ENCODE measurements around the gene MAGEA9B. TPM values are rescaled to one million over a fixed set of nuclear protein-coding genes. Genes with fewer than 3 reads are reported as not detected.
"Not testable (repeated sequence)": the region's sequence is repeated elsewhere in the genome, so short reads cannot be mapped to it uniquely, and the experiment has no call there.

MAGEA9B gene
- polyA plus RNA-seq, 1 donor from 2014 or later = not detected

DNA sequence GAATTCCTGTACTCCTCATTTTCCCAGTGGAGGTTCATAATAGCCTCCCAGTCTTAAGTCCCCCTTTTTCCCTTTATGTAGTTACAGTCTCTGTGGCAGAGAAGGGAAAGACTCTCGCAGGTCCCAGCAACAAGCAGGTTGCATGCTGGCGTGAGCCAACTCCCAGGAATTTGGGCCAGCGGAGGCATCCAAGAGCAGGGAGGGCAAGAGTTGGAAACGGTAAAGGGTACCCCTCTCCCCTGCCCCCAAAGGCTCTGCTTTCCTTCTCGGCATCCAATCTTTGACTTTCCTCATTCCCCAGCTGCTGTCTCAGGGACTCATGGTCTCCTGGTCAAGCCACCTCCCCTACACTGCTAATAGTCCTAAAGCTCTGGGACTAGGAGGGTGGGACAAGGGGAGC is 23.3 kb upstream of the MAGEA9B start:
- Histone ChIP-seq H3K36me3 (ENCODE audit: insufficient read depth, low read length) (no peaks in the 10 kb centered on the region), H3K9me3 (ENCODE audit: low read length) (no peaks in the 10 kb centered on the region), H3K9ac (ENCODE audit: low read length) (no peak overlapping the region)

DNA sequence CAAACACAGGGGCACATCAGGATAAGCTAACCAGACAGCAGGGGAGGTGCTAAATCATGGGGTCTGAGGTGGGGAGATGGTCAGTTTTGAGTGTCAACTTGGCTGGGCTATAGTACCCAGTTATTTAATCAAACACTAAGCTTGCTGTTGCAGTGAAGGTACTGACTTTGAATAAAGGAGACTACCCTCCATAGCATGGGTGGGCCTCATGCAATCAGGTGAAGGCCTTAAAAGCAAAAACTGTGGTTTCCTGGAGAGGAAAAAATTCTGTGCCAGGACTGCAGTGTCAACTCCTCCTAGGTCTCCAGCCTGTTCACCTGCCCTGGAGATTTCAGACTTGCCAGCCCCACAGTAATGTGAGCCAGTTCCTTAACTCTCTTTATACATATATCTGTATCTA is 20.4 kb upstream of the MAGEA9B start:
- Histone ChIP-seq H4K20me1 (ENCODE audit: insufficient read depth) (no peaks in the 10 kb centered on the region), H3K79me2 (replicated peaks; ENCODE audit: insufficient read depth, low read length) (no peaks in the 10 kb centered on the region), H3K36me3 (ENCODE audit: insufficient read depth, low read length) (no peaks in the 10 kb centered on the region), H3K9me2 (ENCODE audit: insufficient read depth, low read length) (no peaks in the 10 kb centered on the region), H2AFZ (ENCODE audit: low read depth, low read length) (no peak overlapping the region), H3K27ac (ENCODE audit: low read length) (no peak overlapping the region), H3F3A (ENCODE audit: insufficient read depth, low read length, poor library complexity, severe bottlenecking) (no peaks in the 10 kb centered on the region), H3K27me3 (ENCODE audit: insufficient read depth, low read depth, low read length) (no peaks in the 10 kb centered on the region), H3K9me3 (ENCODE audit: low read length) (no peaks in the 10 kb centered on the region), H3K4me3 (ENCODE audit: low read length) (no peak overlapping the region), H3K9ac (ENCODE audit: low read length) (no peak overlapping the region), H3K4me2 (ENCODE audit: low read length) (no peak overlapping the region)
- TF ChIP-seq EZH2 (IDR thresholded peaks at IDR 0.05; ENCODE audit: borderline replicate concordance, insufficient read depth, low read length, poor library complexity, severe bottlenecking) = no peak
- TF ChIP-seq, protein P1, sequence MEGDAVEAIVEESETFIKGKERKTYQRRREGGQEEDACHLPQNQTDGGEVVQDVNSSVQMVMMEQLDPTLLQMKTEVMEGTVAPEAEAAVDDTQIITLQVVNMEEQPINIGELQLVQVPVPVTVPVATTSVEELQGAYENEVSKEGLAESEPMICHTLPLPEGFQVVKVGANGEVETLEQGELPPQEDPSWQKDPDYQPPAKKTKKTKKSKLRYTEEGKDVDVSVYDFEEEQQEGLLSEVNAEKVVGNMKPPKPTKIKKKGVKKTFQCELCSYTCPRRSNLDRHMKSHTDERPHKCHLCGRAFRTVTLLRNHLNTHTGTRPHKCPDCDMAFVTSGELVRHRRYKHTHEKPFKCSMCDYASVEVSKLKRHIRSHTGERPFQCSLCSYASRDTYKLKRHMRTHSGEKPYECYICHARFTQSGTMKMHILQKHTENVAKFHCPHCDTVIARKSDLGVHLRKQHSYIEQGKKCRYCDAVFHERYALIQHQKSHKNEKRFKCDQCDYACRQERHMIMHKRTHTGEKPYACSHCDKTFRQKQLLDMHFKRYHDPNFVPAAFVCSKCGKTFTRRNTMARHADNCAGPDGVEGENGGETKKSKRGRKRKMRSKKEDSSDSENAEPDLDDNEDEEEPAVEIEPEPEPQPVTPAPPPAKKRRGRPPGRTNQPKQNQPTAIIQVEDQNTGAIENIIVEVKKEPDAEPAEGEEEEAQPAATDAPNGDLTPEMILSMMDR (IDR thresholded peaks at IDR 0.05; ENCODE audit: poor library complexity, severe bottlenecking) = no peak
- TF ChIP-seq EP300 (conservative IDR thresholded peaks at IDR 0.05; ENCODE audit: poor library complexity, severe bottlenecking) = no peak
- no peak for TF ChIP-seq POLR2AphosphoS5 (IDR thresholded peaks at IDR 0.05)
- TF ChIP-seq TAF1 (IDR thresholded peaks at IDR 0.05; ENCODE audit: low read depth) = no peak
- no peak for TF ChIP-seq RAD21 (conservative IDR thresholded peaks at IDR 0.05)
- TF ChIP-seq SMC3 (conservative IDR thresholded peaks at IDR 0.05; ENCODE audit: poor library complexity) = no peak
- TF ChIP-seq, protein P2, sequence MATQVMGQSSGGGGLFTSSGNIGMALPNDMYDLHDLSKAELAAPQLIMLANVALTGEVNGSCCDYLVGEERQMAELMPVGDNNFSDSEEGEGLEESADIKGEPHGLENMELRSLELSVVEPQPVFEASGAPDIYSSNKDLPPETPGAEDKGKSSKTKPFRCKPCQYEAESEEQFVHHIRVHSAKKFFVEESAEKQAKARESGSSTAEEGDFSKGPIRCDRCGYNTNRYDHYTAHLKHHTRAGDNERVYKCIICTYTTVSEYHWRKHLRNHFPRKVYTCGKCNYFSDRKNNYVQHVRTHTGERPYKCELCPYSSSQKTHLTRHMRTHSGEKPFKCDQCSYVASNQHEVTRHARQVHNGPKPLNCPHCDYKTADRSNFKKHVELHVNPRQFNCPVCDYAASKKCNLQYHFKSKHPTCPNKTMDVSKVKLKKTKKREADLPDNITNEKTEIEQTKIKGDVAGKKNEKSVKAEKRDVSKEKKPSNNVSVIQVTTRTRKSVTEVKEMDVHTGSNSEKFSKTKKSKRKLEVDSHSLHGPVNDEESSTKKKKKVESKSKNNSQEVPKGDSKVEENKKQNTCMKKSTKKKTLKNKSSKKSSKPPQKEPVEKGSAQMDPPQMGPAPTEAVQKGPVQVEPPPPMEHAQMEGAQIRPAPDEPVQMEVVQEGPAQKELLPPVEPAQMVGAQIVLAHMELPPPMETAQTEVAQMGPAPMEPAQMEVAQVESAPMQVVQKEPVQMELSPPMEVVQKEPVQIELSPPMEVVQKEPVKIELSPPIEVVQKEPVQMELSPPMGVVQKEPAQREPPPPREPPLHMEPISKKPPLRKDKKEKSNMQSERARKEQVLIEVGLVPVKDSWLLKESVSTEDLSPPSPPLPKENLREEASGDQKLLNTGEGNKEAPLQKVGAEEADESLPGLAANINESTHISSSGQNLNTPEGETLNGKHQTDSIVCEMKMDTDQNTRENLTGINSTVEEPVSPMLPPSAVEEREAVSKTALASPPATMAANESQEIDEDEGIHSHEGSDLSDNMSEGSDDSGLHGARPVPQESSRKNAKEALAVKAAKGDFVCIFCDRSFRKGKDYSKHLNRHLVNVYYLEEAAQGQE (IDR thresholded peaks at IDR 0.05; ENCODE audit: borderline replicate concordance) = no peak
- TF ChIP-seq MXI1 (conservative IDR thresholded peaks at IDR 0.05; ENCODE audit: poor library complexity, severe bottlenecking) = no peak

More for the DNA sequence above, 23.3 kb upstream of the MAGEA9B start:
- Histone ChIP-seq H3K79me2 (replicated peaks; ENCODE audit: insufficient read depth, low read length) (no peaks in the 10 kb centered on the region), H3K9me2 (ENCODE audit: insufficient read depth, low read length) (no peaks in the 10 kb centered on the region), H3K27me3 (ENCODE audit: insufficient read depth, low read depth, low read length) (no peaks in the 10 kb centered on the region), H3F3A (ENCODE audit: insufficient read depth, low read length, poor library complexity, severe bottlenecking) (no peaks in the 10 kb centered on the region), H3K4me2 (ENCODE audit: low read length) (no peak overlapping the region), H2AFZ (ENCODE audit: low read depth, low read length) (no peak overlapping the region), H4K20me1 (ENCODE audit: insufficient read depth) (no peaks in the 10 kb centered on the region), H3K4me3 (ENCODE audit: low read length) (no peak overlapping the region), H3K27ac (ENCODE audit: low read length) (no peak overlapping the region)
- no peak for TF ChIP-seq EZH2 (IDR thresholded peaks at IDR 0.05; ENCODE audit: borderline replicate concordance, insufficient read depth, low read length, poor library complexity, severe bottlenecking)
- no peak for TF ChIP-seq RAD21 (conservative IDR thresholded peaks at IDR 0.05)
- TF ChIP-seq POLR2AphosphoS5 (IDR thresholded peaks at IDR 0.05) = no peak
- TF ChIP-seq, protein P1 (IDR thresholded peaks at IDR 0.05; ENCODE audit: poor library complexity, severe bottlenecking) = no peak
- TF ChIP-seq EP300 (conservative IDR thresholded peaks at IDR 0.05; ENCODE audit: poor library complexity, severe bottlenecking) = no peak
- TF ChIP-seq SMC3 (conservative IDR thresholded peaks at IDR 0.05; ENCODE audit: poor library complexity) = no peak
- TF ChIP-seq, protein P2 (IDR thresholded peaks at IDR 0.05; ENCODE audit: borderline replicate concordance) = no peak
- no peak for TF ChIP-seq TAF1 (IDR thresholded peaks at IDR 0.05; ENCODE audit: low read depth)
- no peak for TF ChIP-seq MXI1 (conservative IDR thresholded peaks at IDR 0.05; ENCODE audit: poor library complexity, severe bottlenecking)

DNA sequence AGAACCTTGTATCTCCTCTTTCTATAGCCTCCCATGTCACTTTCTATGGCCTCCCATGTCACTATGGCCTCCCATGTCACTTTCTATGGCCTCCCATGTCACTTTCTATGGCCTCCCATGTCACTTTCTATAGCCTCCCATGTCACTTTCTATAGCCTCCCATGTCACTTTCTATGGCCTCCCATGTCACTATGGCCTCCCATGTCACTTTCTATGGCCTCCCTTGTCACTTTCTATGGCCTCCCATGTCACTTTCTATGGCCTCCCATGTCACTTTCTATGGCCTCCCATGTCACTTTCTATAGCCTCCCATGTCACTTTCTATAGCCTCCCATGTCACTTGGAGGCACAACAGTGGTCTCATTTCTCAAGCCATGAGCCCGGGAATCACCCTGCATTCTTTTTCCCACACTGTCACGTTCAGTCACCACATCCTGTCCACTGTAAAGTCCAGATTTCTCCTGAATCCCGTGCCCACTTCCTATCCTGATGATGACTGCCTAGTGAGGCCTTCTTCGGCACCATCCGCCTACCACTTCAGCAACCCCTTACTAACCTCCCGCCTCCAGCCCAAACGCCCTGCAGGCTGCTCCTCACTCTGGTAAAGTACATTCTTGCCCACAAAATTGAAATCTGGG is 18.1 kb upstream of the MAGEA9B start:
- H3K9me2 ChIP-seq (ENCODE audit: insufficient read depth, low read length); H3K4me3 ChIP-seq (ENCODE audit: low read length); H4K20me1 ChIP-seq (ENCODE audit: insufficient read depth); H3K27me3 ChIP-seq (ENCODE audit: insufficient read depth, low read depth, low read length); H3K9me3 ChIP-seq (ENCODE audit: low read length); H3K79me2 ChIP-seq (replicated peaks; ENCODE audit: insufficient read depth, low read length); H3F3A ChIP-seq (ENCODE audit: insufficient read depth, low read length, poor library complexity, severe bottlenecking); H3K4me2 ChIP-seq (ENCODE audit: low read length); H3K36me3 ChIP-seq (ENCODE audit: insufficient read depth, low read length); H3K27ac ChIP-seq (ENCODE audit: low read length); H3K9ac ChIP-seq (ENCODE audit: low read length); H2AFZ ChIP-seq (ENCODE audit: low read depth, low read length): not testable (repeated sequence)
